H9 (cell line): ENCODE data around the gene CAND2. TPM values are rescaled to one million over a fixed set of nuclear protein-coding genes. Genes with fewer than 3 reads are reported as not detected.

Experiments used
- DNase-seq: peaks from one replicate; pipeline ENCODE4 v3.0.0-alpha.2; 2017
- H2AFZ ChIP-seq: one replicate; pipeline ENCODE4 v1.6.1; 2013; ENCODE audit warnings: mild to moderate bottlenecking, low read length, control low read depth, moderate library complexity
- H2AK5ac ChIP-seq: 2 replicates; pipeline ENCODE4 v1.6.1; 2013; ENCODE audit warnings: low read length, control low read depth, mixed read lengths; ENCODE audit not compliant: insufficient read length
- H2BK120ac ChIP-seq: one replicate; pipeline ENCODE4 v1.6.1; 2013; ENCODE audit warnings: low read depth, mild to moderate bottlenecking, low read length, control low read depth, inconsistent platforms; ENCODE audit not compliant: poor library complexity, severe bottlenecking
- H2BK12ac ChIP-seq: 2 replicates; pipeline ENCODE4 v1.6.1; 2013; ENCODE audit warnings: low read length, control low read depth, mixed read lengths, low read depth; ENCODE audit not compliant: insufficient read length
- H2BK15ac ChIP-seq: 2 replicates; pipeline ENCODE4 v1.6.1; 2013; ENCODE audit warnings: low read depth, low read length, control low read depth
- H2BK20ac ChIP-seq: one replicate; pipeline ENCODE4 v1.6.1; 2013; ENCODE audit warnings: low read depth, mild to moderate bottlenecking, low read length, control low read depth, inconsistent platforms; ENCODE audit not compliant: poor library complexity, severe bottlenecking
- H2BK5ac ChIP-seq: 2 replicates; pipeline ENCODE4 v1.6.1; 2013; ENCODE audit warnings: low read length, control low read depth, mixed read lengths; ENCODE audit not compliant: insufficient read length
- H3K14ac ChIP-seq: 2 replicates; pipeline ENCODE4 v1.6.1; 2013; ENCODE audit warnings: low read length, control low read depth; ENCODE audit not compliant: insufficient read depth
- H3K18ac ChIP-seq: 2 replicates; pipeline ENCODE4 v1.6.1; 2013; ENCODE audit warnings: low read depth, mild to moderate bottlenecking, mixed read lengths, low read length, control low read depth; ENCODE audit not compliant: insufficient read length
- H3K23ac ChIP-seq: 2 replicates; pipeline ENCODE4 v1.6.1; 2013; ENCODE audit warnings: low read length, control low read depth, mixed read lengths, low read depth; ENCODE audit not compliant: insufficient read length
- H3K23me2 ChIP-seq: 2 replicates; pipeline ENCODE4 v1.6.1; 2013; ENCODE audit warnings: low read depth, mild to moderate bottlenecking, mixed read lengths, low read length, control low read depth; ENCODE audit not compliant: insufficient read length, poor library complexity, severe bottlenecking
- H3K27ac ChIP-seq: 2 replicates; pipeline ENCODE4 v1.5.1; 2013; ENCODE audit warnings: low read length, control low read depth, mixed read lengths, low read depth; ENCODE audit not compliant: insufficient read length
- H3K27me3 ChIP-seq: 2 replicates; pipeline ENCODE4 v1.6.1; 2013; ENCODE audit warnings: low read length, control low read depth, inconsistent platforms; ENCODE audit not compliant: insufficient read depth
- H3K4ac ChIP-seq: 2 replicates; pipeline ENCODE4 v1.6.1; 2013; ENCODE audit warnings: low read depth, mild to moderate bottlenecking, control low read depth, inconsistent platforms, low read length, moderate library complexity
- H3K4me1 ChIP-seq: 2 replicates; pipeline ENCODE4 v1.6.1; 2013; ENCODE audit warnings: low read length, control low read depth, inconsistent platforms; ENCODE audit not compliant: insufficient read depth
- H3K4me2 ChIP-seq: 2 replicates; pipeline ENCODE4 v1.6.1; 2013; ENCODE audit warnings: low read length, control low read depth, mixed read lengths; ENCODE audit not compliant: insufficient read length, insufficient read depth
- H3K56ac ChIP-seq: 2 replicates; pipeline ENCODE4 v1.6.1; 2013; ENCODE audit warnings: low read depth, mild to moderate bottlenecking, mixed read lengths, low read length, control low read depth; ENCODE audit not compliant: insufficient read length
- H3K79me1 ChIP-seq: 2 replicates; pipeline ENCODE4 v1.6.1; 2013; ENCODE audit warnings: low read depth, mild to moderate bottlenecking, moderate library complexity, low read length, control low read depth, inconsistent platforms; ENCODE audit not compliant: insufficient read depth, poor library complexity, severe bottlenecking
- H3K79me2 ChIP-seq: 2 replicates; pipeline ENCODE4 v1.6.1; 2013; ENCODE audit warnings: low read length, control low read depth, inconsistent platforms; ENCODE audit not compliant: insufficient read depth
- H3K9ac ChIP-seq: 2 replicates; pipeline ENCODE4 v1.6.1; 2013; ENCODE audit warnings: low read length, control low read depth, mixed read lengths; ENCODE audit not compliant: insufficient read length; ENCODE audit errors: extremely low read depth
- H3K9me3 ChIP-seq: one replicate; pipeline ENCODE4 v1.6.1; 2013; ENCODE audit warnings: low read depth, low read length, inconsistent platforms; ENCODE audit not compliant: control insufficient read depth
- H3T11ph ChIP-seq: one replicate; pipeline ENCODE4 v1.6.1; 2013; ENCODE audit warnings: mild to moderate bottlenecking, low read length, control low read depth, inconsistent platforms
- H4K20me1 ChIP-seq: one replicate; pipeline ENCODE4 v1.6.1; 2013; ENCODE audit not compliant: control insufficient read depth, insufficient read length, insufficient read depth
- H4K5ac ChIP-seq: 2 replicates; pipeline ENCODE4 v1.6.1; 2013; ENCODE audit warnings: low read depth, mild to moderate bottlenecking, mixed read lengths, low read length, control low read depth; ENCODE audit not compliant: insufficient read length
- H4K8ac ChIP-seq: replicated peaks from 2 replicates; pipeline ENCODE4 v1.6.1; 2013; ENCODE audit warnings: low read length, control low read depth, mixed read lengths, low read depth; ENCODE audit not compliant: insufficient read length
- H4K91ac ChIP-seq: 2 replicates; pipeline ENCODE4 v1.6.1; 2013; ENCODE audit warnings: low read depth, mild to moderate bottlenecking, moderate library complexity, mixed read lengths, low read length, control low read depth; ENCODE audit not compliant: insufficient read length
- H3K27ac Mint-ChIP-seq, 3 experiments: 2 replicates in 2 of 3; 3 replicates in 1 of 3; pipeline ENCODE4 v1.8.0; 2020 to 2021; ENCODE audit warnings: mixed read lengths in 3 of 3, mild to moderate bottlenecking in 1 of 3, moderate library complexity in 1 of 3
- H3K27me3 Mint-ChIP-seq: 2 replicates; pipeline ENCODE4 v1.8.0; 2021; ENCODE audit warnings: low read depth, mild to moderate bottlenecking, moderate library complexity, mixed read lengths
- H3K36me3 Mint-ChIP-seq, 3 experiments: 2 replicates in 2 of 3; 3 replicates in 1 of 3; pipeline ENCODE4 v1.8.0; 2020 to 2021; ENCODE audit warnings: low read depth in 3 of 3, mixed read lengths in 3 of 3; ENCODE audit not compliant: insufficient read depth in 1 of 3
- H3K4me1 Mint-ChIP-seq, 2 experiments: 2 replicates each; pipeline ENCODE4 v1.8.0; 2020; ENCODE audit warnings: mixed read lengths in 2 of 2
- H3K4me3 Mint-ChIP-seq, 2 experiments: 2 replicates in 1 of 2; 3 replicates in 1 of 2; pipeline ENCODE4 v1.8.0; 2020 to 2021; ENCODE audit warnings: mild to moderate bottlenecking in 2 of 2, mixed read lengths in 2 of 2, moderate library complexity in 1 of 2
- H3K9me3 Mint-ChIP-seq, 2 experiments: 2 replicates in 1 of 2; 3 replicates in 1 of 2; pipeline ENCODE4 v1.8.0; 2020; ENCODE audit warnings: mild to moderate bottlenecking in 2 of 2, mixed read lengths in 2 of 2, moderate library complexity in 1 of 2
- CTCF ChIP-seq: fragments of 200-600 bp; sonication (generic); conservative IDR thresholded peaks from 3 replicates; pipeline ENCODE4 v1.8.0; 2021; ENCODE audit warnings: antibody characterized with exemption, mild to moderate bottlenecking
- WGBS: extraction: QIAGEN DNeasy Blood & Tissue Kit; methylation state at CpG from one replicate; pipeline ENCODE4 v1.1.7; 2013; ENCODE audit warnings: missing lambda C conversion rate, low lambda C conversion rate, mixed read lengths; ENCODE audit not compliant: insufficient read length; ENCODE audit errors: extremely low coverage; 5-methylcytosine and 5-hydroxymethylcytosine counted together
- total RNA-seq: library from RNA; stranded (reverse); gene quantifications from 2 replicates; pipeline ENCODE4 v1.2.1, GENCODE V29; 2021

Gene CAND2
- total RNA-seq, 1 experiment from 2014 or later: 10.7 TPM

DNA sequence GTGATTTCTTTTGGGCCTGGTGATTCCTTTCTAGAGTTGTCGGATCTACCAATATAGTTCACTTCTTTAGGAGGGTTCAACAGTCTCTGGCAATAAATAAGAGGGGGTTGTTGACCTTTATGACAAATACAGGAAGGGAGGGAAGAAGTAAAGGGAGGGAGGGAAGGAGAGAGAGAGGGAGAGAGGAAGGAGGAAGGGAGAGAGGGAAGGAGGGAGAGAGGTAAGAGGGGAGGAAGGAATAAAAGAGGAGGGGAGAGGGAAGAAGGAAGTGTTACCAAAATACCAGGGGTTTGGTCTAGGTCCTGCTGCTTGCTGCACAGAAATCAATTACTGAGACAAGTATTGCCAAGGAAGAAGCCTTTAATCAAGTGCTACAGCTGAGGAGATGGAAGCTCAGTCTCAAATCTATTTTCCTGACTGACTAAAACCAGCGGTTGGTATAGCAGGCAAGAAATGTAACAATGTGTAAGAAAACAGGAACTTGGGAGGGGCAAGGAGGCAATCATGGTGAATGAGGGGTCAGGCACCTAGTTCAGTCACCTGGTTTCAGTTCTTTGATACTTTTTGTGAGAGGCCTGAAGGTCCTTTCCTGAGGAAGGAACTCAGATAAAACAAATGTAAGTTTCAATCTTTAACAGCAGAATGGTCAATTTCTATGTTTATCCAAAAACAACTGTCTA, 23.3 kb upstream of the CAND2 start:
- Histone ChIP-seq H2BK15ac (no peak overlapping the region), H4K91ac (no peak overlapping the region), H4K5ac (no peak overlapping the region), H3K27me3 (no peaks in the 10 kb centered on the region; the same call in 1 of the 2 replicates), H3K23me2 (no peaks in the 10 kb centered on the region), H3K79me1 (no peaks in the 10 kb centered on the region), H3K14ac (no peak overlapping the region), H2AFZ (no peak overlapping the region), H3K4me2 (no peak overlapping the region), H4K20me1 (no peaks in the 10 kb centered on the region), H2BK120ac (no peak overlapping the region), H3K9me3 (no peaks in the 10 kb centered on the region), H3K9ac (no peak overlapping the region), H3K23ac (no peak overlapping the region), H2BK12ac (no peak overlapping the region), H3K56ac (no peak overlapping the region), H2BK5ac (no peak overlapping the region), H3T11ph (no peak overlapping the region), H3K79me2 (no peaks in the 10 kb centered on the region), H2BK20ac (no peak overlapping the region), H4K8ac (no peak overlapping the region), H2AK5ac (no peak overlapping the region), H3K27ac (no peak overlapping the region), H3K4me1 (no peaks in the 10 kb centered on the region), H3K4ac (no peak overlapping the region), H3K18ac (no peak overlapping the region)
- DNase-seq: no peak
- no peak for TF ChIP-seq CTCF
- no CpG with 5 or more reads among the region's 2 CpGs for WGBS
- Mint-ChIP-seq H3K9me3 (peaks cover 0 to 3% of the 10 kb centered on the region in 2 experiments; a peak in 1 of 5 replicates), H3K4me3 (no peak overlapping the region), H3K27ac (no peak overlapping the region; a peak in 1 of 7 replicates), H3K27me3 (peaks cover 13% of the 10 kb centered on the region; the same call in 1 of the 2 replicates), H3K4me1 (peaks cover 0 to 2% of the 10 kb centered on the region in 2 experiments; a peak in 2 of 4 replicates), H3K36me3 (no peaks in the 10 kb centered on the region)
